Adipose tissue (tissue), 3 donors: ENCODE results near the gene MACROD1. TPM values are rescaled to one million over a fixed set of nuclear protein-coding genes. Genes with fewer than 3 reads are reported as not detected.

Experiments
- H3K27ac ChIP-seq: one replicate; pipeline ENCODE4 v1.5.1; 2013; ENCODE audit warnings: low read depth, low read length
- WGBS, 3 donors: extraction: QIAGEN DNeasy Blood & Tissue Kit; methylation state at CpG; one replicate each; pipeline ENCODE4 v1.1.7; 2013; 5-methylcytosine and 5-hydroxymethylcytosine counted together
- polyA plus RNA-seq, 3 donors: library from polyadenylated mRNA; stranded (reverse); fragments of 200-250 nt; gene quantifications; one replicate each; pipeline ENCODE4 v1.2.3, GENCODE V29; 2013
- donor health status: healthy with polysubstance abuse.
- donor health status: Bipolar disorder and iron deficiency.
- donor health status: healthy.

MACROD1 gene
- polyA plus RNA-seq, 3 donors, result 27.6 to 66.7 (median 38.7) TPM

- WGBS, 3 donors, result 89 to 95% (median 91%) methylated on average over 13 to 15 of the region's 15 CpGs
- no peak overlapping the region for H3K27ac ChIP-seq
Measured at GRCh38 chr11:64089027-64089360, 76.9 kb downstream of the MACROD1 start.

DNA sequence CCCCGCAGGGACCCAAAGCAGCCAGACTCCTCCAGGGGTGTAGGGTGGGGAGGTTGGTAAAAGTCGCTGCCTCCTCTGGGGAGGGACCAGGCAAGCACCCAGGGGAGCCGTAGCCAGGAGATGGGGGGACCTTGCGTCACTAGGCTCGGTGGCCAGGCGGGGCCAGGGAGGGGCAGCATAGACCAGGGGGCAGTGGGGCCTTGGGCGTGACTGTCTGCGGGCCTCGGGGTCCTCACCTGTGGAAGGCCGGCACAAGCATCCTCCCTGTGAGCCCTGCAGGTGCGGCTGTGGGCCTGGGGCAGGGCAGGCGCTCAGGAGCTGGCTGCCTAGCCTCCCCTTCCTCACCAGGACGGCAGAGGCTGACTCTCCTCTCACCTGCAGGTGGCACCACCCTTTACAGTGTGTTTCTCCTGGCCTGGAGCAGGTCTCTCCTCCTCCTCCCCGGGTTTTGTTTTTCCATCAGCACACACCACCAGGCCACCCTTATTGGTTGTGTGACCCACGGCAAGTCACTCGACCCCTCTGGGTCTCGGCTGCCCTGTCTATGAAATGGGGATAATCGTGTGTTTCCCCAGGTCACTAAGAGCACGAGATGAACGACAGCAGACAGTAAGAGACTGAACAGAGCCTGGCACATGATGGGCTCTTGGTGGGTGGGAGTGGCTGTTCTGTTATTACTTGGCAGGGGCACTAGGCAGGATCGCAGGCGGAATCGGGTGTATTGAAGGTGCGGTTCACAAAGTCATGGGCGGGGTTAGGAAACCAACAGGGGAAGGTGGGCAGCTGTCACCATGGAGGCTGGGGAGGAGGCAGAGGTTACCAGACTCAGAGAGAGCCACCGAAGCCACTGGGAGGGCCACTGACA, 77.5 kb downstream of the MACROD1 start:
- WGBS, 3 donors, result 84 to 87% (median 86%) methylated on average over 23 to 26 of the region's 26 CpGs
- H3K27ac ChIP-seq, result no peak overlapping the region

DNA sequence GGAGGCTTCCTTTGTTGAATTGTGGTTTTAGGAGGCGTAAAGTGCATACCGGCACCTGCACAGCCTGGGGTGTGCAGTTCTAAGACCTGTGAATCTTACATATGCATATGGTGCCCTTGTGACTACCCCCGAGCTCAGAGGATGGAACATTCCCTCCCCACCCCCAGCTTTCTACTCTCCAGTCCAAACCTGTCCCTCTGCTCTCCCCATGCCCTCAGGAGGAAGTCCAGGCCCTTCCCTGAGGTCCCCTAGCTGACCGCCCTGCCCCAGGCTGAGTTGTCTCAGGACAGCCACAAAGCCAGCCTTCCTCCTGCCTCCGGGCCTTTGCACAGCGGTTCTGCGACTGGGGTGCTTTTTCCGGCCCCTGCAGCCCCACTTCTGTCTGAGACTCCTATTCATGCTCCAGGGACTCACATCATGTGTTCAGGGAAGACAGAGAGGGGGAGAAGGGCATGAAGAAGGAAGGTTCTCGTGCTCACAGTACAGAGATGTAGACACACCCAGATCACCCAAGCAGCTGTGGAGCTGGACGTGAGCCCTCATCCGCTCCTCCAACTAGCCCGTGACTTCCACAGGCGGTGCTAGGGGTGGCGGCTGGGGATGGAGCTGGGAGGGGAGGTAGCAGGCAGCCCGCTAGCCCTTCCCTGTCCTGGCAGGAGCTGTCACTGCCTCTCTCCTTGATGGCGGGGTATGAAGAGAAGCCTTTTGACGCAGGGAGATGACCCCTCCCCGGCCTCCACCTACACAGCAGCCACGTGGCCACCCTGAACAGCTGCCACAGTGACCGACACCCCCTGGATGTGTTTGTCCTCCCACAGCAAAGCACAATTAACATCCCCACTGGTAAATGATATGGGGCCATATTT, 79.4 kb downstream of the MACROD1 start:
- WGBS, 3 donors, result 69 to 75% (median 75%) methylated on average over 20 of the region's 20 CpGs
- no peak overlapping the region for H3K27ac ChIP-seq

GRCh38 chr11:64085906-64086257, 80.0 kb downstream of the MACROD1 start:
- no peak overlapping the region for H3K27ac ChIP-seq
- WGBS, 3 donors, result 80 to 91% (median 91%) methylated on average over 4 to 5 of the region's 5 CpGs

- 34 to 89% (median 72%) methylated on average over 27 of the region's 27 CpGs for WGBS, 3 donors
- H3K27ac ChIP-seq, result no peak overlapping the region
Measured at GRCh38 chr11:64084951-64085710, 80.8 kb downstream of the MACROD1 start.

DNA sequence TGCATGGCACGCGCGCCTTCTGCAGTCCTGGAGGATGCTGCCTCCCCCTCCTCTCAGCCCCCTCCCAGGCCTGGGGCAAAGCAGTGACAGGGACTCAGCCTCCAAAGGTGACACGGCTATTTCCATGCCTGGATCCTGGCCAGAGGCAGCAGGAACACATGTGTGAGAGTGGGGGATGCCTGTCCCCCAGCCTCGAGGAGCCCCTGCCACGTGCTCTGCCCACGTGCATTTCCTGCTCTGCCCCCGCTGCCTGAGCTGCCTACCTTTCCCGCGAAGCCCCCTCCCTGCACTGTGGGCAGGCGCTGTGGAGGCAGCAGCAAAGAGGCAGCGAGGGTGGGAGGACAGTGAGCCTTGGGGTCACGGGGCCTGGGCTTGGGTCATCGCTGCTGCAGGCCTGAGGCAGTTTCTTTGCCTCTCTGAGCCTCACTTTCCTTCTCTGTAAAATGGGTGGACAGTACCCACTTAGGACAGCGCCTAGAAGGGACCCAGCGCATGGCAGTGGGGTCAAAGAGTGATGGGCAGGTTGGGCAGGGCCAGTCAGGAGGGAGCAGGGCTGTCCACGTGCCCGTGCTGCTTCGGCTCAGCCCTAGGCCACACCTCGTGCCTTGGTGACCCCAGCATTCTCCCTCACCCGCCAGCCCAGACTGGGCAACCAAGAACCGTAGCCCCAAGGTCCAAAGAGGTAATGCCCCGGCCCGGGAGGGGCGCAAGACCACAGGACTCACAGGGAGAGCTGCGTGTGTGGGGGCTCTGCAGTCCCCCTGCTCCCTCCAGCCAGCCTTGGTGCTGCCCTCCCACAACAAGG, 81.6 kb downstream of the MACROD1 start:
- 81 to 85% (median 84%) methylated on average over 26 of the region's 26 CpGs for WGBS, 3 donors
- no peak overlapping the region for H3K27ac ChIP-seq

GRCh38 chr11:64083398-64084080, 82.4 kb downstream of the MACROD1 start:
- 88 to 92% (median 89%) methylated on average over 28 of the region's 28 CpGs for WGBS, 3 donors
- no peak overlapping the region for H3K27ac ChIP-seq

DNA sequence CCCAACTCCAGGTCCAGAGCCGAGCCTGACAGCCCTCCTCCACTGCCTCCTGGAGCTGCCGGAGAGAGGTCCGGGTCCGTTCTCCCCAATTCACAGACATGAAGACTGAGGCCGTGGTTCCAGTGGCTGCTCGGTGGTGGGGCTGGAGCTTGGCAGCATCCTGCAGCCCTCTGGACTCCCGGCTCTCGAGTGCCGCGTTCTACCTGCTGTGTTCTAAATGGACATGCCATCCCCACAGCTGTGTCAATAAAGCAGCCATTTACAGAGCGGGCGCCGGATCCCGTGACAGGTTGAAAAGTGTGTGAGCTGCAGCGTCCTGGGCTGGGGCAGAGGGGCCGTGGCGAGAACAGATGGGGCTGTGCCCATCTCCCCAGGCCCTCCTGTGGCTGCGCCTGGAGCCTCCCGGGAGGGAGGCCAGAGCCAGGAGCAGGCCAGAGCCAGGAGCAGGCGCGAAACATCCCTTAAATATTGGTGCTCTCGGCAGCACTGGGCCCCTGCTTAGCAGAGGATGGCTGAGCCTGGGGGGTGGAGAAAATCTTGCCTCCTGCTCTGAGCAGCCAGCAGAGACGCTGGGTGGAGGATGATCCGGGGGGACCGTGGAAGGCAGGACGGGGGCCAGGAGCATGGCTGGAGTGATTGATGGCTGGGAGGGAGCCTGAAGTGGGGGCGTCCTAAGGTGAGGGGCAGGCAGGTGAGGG, 84.0 kb downstream of the MACROD1 start:
- H3K27ac ChIP-seq, result no peak overlapping the region
- 54 to 91% (median 86%) methylated on average over 27 of the region's 27 CpGs for WGBS, 3 donors

DNA sequence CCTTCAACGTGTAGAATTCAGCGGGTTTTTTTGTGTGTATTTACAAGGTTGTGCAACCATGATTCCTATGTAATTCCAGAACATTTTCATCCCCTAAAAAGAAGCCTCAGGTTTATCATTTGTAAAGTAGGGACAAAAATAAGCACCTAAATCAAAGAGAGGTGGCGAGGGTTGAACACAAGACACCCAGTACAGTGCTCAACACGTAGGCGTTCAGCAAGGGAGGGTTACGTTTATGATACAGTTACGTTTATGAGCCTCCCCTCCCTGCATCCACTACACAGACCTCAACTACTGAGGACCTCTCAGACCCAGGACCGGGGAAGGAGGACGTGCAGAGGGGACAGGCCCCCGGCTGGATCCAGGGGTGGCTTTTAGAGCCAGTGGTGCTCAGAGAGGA, 85.5 kb downstream of the MACROD1 start:
- WGBS, 3 donors, result 87 to 92% (median 92%) methylated on average over 10 of the region's 10 CpGs
- no peak overlapping the region for H3K27ac ChIP-seq

GRCh38 chr11:64078905-64079304, 87.0 kb downstream of the MACROD1 start:
- H3K27ac ChIP-seq, result no peak overlapping the region
- WGBS, 3 donors, result 66 to 88% (median 75%) methylated on average over 13 of the region's 13 CpGs

- H3K27ac ChIP-seq, result no peak overlapping the region
- WGBS, 3 donors, result 57 to 84% (median 59%) methylated on average over 11 of the region's 11 CpGs
Measured at GRCh38 chr11:64078284-64078683, 87.6 kb downstream of the MACROD1 start.

DNA sequence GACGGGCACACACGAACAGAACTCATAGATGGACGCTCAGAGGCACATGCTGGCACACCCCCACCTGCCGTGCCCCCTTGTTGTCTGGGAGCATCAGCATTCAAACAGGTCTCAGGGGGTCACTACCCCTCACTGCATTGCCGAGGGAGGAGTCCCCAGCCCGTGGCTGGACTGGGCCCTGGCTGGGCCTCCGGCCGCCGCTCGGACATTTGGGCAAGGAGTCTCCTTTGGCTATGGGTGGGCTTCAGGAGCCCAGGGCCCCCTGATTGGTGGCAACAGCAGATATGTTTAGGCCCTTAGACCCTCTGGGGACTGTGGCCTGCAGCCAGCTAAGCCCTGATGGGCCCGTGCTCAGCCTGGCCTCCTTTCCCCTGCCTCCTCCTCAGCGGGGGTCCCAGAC, 88.3 kb downstream of the MACROD1 start:
- WGBS, 3 donors, result 88 to 92% (median 91%) methylated on average over 11 to 12 of the region's 12 CpGs
- H3K27ac ChIP-seq, result no peak overlapping the region

DNA sequence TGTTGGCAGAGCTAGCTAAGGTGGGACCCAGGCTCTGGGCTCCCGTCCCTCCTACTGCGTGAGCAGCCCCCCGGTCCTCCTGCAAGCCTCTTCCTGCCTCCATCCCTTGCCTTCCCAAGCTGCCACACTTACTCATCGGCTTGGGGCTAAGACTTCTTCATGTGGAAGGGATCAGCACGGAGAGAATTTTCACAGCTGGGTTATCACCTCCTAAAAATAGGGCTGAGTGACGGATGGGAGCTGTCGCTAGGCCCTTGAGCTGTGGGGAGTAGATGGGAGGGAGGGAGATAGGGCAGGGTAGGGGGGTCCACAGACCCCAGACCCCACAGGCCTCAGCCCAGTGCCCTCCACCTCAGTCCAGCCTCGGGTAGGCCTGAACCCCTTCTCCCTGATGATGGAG, 89.2 kb downstream of the MACROD1 start:
- 88 to 92% (median 91%) methylated on average over 8 of the region's 8 CpGs for WGBS, 3 donors
- H3K27ac ChIP-seq, result no peak overlapping the region

DNA sequence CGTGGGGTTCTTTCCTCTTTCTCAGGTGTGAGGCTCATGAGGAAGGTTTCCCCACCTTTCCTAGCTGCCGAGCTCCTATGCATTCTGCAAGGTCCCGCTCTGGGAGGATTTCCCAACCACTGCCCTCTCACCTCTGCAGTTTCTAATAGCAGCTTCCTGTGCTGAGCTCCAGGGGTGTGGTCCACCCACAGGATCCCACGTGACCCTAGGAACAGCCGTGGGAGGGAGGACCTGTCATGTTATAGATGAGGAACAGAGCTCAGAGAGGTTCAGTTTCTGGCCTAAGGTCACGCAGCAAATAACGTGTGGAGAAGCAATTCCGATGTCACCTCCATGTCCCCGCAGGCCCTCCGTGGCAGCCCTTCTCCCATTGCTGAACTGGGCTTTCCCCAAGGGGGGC, 91.7 kb downstream of the MACROD1 start:
- 60 to 82% (median 62%) methylated on average over 10 of the region's 10 CpGs for WGBS, 3 donors
- H3K27ac ChIP-seq, result no peak overlapping the region

GRCh38 chr11:64073542-64073941, 92.4 kb downstream of the MACROD1 start:
- H3K27ac ChIP-seq, result no peak overlapping the region
- 75 to 87% (median 77%) methylated on average over 13 of the region's 13 CpGs for WGBS, 3 donors

- 90 to 93% (median 91%) methylated on average over 9 of the region's 9 CpGs for WGBS, 3 donors
- no peak overlapping the region for H3K27ac ChIP-seq
Measured at GRCh38 chr11:64072871-64073270, 93.0 kb downstream of the MACROD1 start.

DNA sequence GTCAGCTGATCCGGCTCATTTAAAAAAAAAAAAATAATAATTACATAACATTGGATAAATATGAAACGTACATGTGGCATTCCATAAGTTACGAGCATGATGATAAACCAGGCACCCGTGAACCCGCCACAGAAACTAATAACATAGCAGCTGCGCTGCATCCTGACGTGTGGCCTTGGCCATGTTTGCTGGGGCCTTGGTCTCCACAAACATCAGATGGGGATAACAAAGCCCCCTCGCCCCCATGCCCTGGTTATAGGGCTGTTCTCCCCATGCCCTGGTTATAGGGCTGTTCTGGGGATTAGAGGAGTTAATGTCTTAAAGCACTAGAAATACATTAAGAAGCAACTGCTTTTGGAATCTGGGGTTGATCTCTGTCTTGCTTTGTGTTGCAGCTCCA, 93.5 kb downstream of the MACROD1 start:
- WGBS, 3 donors, result 67 to 90% (median 83%) methylated on average over 8 of the region's 8 CpGs
- H3K27ac ChIP-seq, result no peak overlapping the region
